ENCODE measurements around the gene GOT2. TPM values are rescaled to one million over a fixed set of nuclear protein-coding genes. Genes with fewer than 3 reads are reported as not detected.
"Not testable (repeated sequence)": the region's sequence is repeated elsewhere in the genome, so short reads cannot be mapped to it uniquely, and the experiment has no call there.

GOT2 gene
- total RNA-seq, 1 donor from 2014 or later, result 57.5 TPM

DNA sequence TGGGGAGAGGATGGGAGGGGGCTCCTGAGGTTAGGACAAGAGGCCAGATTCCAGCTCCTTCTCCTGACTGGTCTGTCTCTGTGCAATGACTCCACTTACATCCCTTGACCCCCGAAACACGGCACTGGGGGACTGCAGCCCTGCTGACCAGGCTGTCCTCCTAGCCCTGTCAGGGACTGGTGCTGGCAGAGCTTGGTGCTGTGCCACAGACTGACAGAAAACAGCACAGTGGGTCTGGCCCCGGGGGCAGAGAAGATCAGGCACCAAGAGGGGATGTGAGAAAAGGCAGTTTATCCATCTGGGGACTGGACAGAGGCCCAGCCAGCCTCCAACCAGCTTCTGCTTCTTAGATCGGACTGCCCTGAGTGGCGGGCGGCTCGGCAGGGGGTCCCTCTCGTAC is 68.9 kb downstream of the GOT2 start:
- no peaks in the 10 kb centered on the region for H3K36me3 ChIP-seq
- no peak overlapping the region for H3K4me3 ChIP-seq
- H3K4me1 ChIP-seq, result no peaks in the 10 kb centered on the region
- H3K27ac ChIP-seq, result no peak overlapping the region
- TF ChIP-seq, protein P1, sequence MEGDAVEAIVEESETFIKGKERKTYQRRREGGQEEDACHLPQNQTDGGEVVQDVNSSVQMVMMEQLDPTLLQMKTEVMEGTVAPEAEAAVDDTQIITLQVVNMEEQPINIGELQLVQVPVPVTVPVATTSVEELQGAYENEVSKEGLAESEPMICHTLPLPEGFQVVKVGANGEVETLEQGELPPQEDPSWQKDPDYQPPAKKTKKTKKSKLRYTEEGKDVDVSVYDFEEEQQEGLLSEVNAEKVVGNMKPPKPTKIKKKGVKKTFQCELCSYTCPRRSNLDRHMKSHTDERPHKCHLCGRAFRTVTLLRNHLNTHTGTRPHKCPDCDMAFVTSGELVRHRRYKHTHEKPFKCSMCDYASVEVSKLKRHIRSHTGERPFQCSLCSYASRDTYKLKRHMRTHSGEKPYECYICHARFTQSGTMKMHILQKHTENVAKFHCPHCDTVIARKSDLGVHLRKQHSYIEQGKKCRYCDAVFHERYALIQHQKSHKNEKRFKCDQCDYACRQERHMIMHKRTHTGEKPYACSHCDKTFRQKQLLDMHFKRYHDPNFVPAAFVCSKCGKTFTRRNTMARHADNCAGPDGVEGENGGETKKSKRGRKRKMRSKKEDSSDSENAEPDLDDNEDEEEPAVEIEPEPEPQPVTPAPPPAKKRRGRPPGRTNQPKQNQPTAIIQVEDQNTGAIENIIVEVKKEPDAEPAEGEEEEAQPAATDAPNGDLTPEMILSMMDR (IDR thresholded peaks at IDR 0.05), result no peak
- TF ChIP-seq POLR2AphosphoS5 (IDR thresholded peaks at IDR 0.05; ENCODE audit: insufficient read depth in 1 of 2, low read depth in 1 of 2) (no peak), POLR2A (IDR thresholded peaks at IDR 0.05) (no peak)
- H3K27me3 ChIP-seq, result no peaks in the 10 kb centered on the region
- DNase-seq (ENCODE audit: extremely low spot score in 2 of 2), result no peak
- H3K9me3 ChIP-seq, result no peaks in the 10 kb centered on the region
- intact Hi-C loops (cut with DNase I), result no loop called here

DNA sequence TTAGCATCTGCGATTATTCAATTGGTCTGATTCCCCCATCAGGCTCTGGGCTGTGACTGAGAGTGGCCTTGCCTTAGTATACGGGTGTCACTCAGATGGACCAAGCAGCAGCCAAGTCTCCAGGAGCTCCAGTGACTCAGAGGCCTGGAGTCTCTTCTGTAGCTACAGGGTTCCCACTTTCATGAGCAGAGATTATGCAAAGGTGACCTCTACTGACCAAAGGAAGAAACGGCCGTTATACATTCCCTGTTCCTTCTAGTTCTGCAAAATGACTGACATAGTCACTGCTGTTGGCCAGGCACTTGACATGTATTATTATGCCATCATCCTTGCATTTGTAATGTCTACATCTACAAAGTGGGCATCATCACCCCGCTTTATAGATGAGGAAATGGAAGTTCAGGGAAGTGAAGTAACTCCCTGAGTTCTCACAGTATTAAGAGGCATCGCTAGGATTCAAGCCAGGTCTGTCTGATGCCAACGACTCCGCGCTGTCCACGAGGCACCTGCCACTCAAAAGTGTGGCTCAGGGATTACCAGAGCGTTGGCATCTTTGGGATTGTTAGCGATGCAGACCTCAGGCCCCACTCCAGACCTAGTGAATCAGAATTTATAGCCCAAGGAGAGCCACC is 72.8 kb downstream of the GOT2 start:
- H3K36me3 ChIP-seq, result no peaks in the 10 kb centered on the region
- DNase-seq (ENCODE audit: extremely low spot score in 2 of 2), result no peak

DNA sequence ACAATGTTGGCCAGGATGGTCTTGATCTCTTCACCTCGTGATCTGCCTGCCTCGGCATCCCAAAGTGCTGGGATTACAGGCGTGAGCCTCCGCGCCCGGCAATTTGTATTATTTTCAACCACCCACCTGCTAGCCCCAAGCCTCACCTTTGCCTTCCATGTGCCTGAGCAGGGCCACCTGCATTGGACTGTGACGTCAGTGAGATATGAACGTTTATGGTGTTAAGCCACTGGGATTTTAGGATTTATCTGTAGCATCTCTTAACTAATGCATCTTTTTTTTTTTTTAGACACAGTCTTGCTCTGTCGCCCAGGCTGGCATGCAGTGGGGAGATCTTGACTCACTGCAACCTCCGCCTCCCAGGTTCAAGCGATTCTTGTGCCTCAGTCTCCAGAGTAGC is 74.2 kb downstream of the GOT2 start:
- intact Hi-C loops (cut with DNase I); H3K9me3 ChIP-seq; H3K27ac ChIP-seq; H3K36me3 ChIP-seq; DNase-seq (ENCODE audit: extremely low spot score in 2 of 2); H3K4me1 ChIP-seq; H3K27me3 ChIP-seq; H3K4me3 ChIP-seq: not testable (repeated sequence)

More for the DNA sequence above, 72.8 kb downstream of the GOT2 start:
- Histone ChIP-seq H3K27ac (no peak overlapping the region), H3K9me3 (no peaks in the 10 kb centered on the region), H3K27me3 (no peaks in the 10 kb centered on the region), H3K4me3 (no peak overlapping the region), H3K4me1 (no peaks in the 10 kb centered on the region)
- intact Hi-C loops (cut with DNase I), result no loop called here
- no peak for TF ChIP-seq POLR2A (IDR thresholded peaks at IDR 0.05)
- peak in 1 of 2 donors; percentile 40 for TF ChIP-seq POLR2AphosphoS5 (IDR thresholded peaks at IDR 0.05; ENCODE audit: insufficient read depth in 1 of 2, low read depth in 1 of 2)
- TF ChIP-seq, protein P1 (IDR thresholded peaks at IDR 0.05), result no peak

DNA sequence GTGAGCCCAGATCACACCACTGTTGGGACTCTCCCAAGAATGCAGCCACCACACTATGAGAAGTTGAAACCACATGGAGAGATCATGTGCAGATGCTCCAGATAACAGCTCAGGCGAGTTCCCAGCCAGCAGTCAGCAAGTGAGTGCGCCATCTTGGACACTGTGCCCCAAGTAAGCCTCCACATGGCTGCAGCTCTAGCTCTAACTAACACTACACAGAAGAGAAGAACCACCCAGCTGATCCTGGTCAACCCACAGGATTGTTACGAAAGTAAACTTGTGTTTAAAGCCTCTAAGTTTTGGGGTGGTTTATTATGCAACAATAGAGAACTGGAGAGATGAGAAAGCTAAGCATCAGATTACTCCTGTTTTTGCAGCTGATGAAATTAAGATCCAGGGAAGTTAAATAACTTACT is 75.3 kb downstream of the GOT2 start:
- TF ChIP-seq POLR2AphosphoS5 (IDR thresholded peaks at IDR 0.05; ENCODE audit: insufficient read depth in 1 of 2, low read depth in 1 of 2), result no peak
- TF ChIP-seq, protein P1 (IDR thresholded peaks at IDR 0.05), result no peak
- no peak for TF ChIP-seq POLR2A (IDR thresholded peaks at IDR 0.05)
- intact Hi-C loops (cut with DNase I), result no loop called here
- no peaks in the 10 kb centered on the region for H3K36me3 ChIP-seq
- no peaks in the 10 kb centered on the region for H3K9me3 ChIP-seq
- H3K4me1 ChIP-seq, result no peaks in the 10 kb centered on the region
- H3K27me3 ChIP-seq, result no peaks in the 10 kb centered on the region
- H3K27ac ChIP-seq, result no peak overlapping the region
- H3K4me3 ChIP-seq, result no peak overlapping the region
- no peak for DNase-seq (ENCODE audit: extremely low spot score in 2 of 2)

Small RNA genes within 50 kb of the gene (small RNA-seq; reads per million reads assigned to genes)
- gene RN7SL143P (not detected), gene RNU6-1155P (not detected)

Other genes starting within 250 kb of the GOT2 start
- gene NDRG4, start 234.2 kb downstream of the GOT2 start, total RNA-seq, result 128 TPM
- gene SETD6, start 218.8 kb downstream of the GOT2 start, total RNA-seq, result 79.1 TPM
- gene CNOT1, start 104.5 kb downstream of the GOT2 start, total RNA-seq, result 115 TPM
- 18.7 TPM for gene SLC38A7, start 49.5 kb downstream of the GOT2 start, total RNA-seq

Measured in vagina (tissue), 2 donors.